HepG2 (cell line): Measurements from ENCODE around the gene RPEL1.

ENCODE experiments used
- CBX2 ChIP-seq, 2 experiments: fragments of 200-600 bp in 1 of 2; sonication (generic); formaldehyde crosslinking in 1 of 2; IDR thresholded peaks; 2 replicates each; pipeline versions ENCODE4 v1.7.0 to v1.8.1; 2018 to 2022; ENCODE audit warnings: low read depth in 2 of 2, low read length in 1 of 2, mild to moderate bottlenecking in 1 of 2, missing genetic modification reagents in 1 of 2
- NFYB ChIP-seq: sonication (generic); formaldehyde crosslinking; IDR thresholded peaks from 2 replicates; pipeline ENCODE4 v1.4.0; 2020; ENCODE audit warnings: missing genetic modification reagents
- NFYC ChIP-seq: IDR thresholded peaks from 2 replicates; pipeline ENCODE4 v1.6.1; 2016; ENCODE audit warnings: missing genetic modification reagents, missing compliant biosample characterization
- ZNF33B ChIP-seq: sonication (generic); formaldehyde crosslinking; IDR thresholded peaks from 2 replicates; pipeline ENCODE4 v1.5.1; 2020; ENCODE audit warnings: mild to moderate bottlenecking, missing genetic modification reagents
- TF ChIP-seq, protein P1 (sequence below): sonication (generic); formaldehyde crosslinking; IDR thresholded peaks from 2 replicates; pipeline ENCODE4 v1.4.0; 2020; ENCODE audit warnings: missing genetic modification reagents
- TF ChIP-seq, protein P2 (sequence below): sonication (generic); formaldehyde crosslinking; IDR thresholded peaks from 2 replicates; pipeline ENCODE4 v1.5.0; 2020; ENCODE audit warnings: mild to moderate bottlenecking, missing genetic modification reagents, moderate library complexity
- TF ChIP-seq, protein P3 (sequence below): sonication (generic); formaldehyde crosslinking; IDR thresholded peaks from 2 replicates; pipeline ENCODE4 v1.8.1; 2023; ENCODE audit warnings: mild to moderate bottlenecking, missing genetic modification reagents, borderline replicate concordance
- TF ChIP-seq, protein P4 (sequence below): sonication (generic); formaldehyde crosslinking; conservative IDR thresholded peaks from 2 replicates; pipeline ENCODE4 v1.4.0; 2020; ENCODE audit warnings: missing genetic modification reagents

DNA sequence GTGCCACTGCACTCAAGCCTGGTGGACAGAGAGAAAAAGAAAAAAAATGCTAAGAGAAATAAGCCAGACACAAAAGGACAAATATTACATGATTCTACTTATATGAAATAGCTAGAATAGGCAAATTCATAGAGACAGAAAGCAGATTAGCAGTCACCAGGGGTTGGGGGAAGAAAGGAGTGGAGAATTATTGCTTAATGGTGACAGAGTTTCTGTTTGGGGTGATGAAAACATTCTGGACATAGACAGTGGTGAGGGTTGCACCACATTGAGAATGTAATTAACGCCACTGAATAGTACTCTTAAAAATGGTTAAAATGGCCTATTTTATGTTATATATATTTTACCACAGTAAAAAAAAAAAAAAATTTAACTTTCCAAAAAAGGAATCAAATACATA is 46.2 kb upstream of the RPEL1 start:
- TF ChIP-seq NFYB (CRISPR knock-in tag) (no peak), NFYC (no peak), ZNF33B (CRISPR knock-in tag) (no peak), CBX2 (IDR thresholded peaks at IDR 0.05; ENCODE audit: low read depth, low read length) (no peak), CBX2 (CRISPR knock-in tag; IDR thresholded peaks at IDR 0.05; ENCODE audit: low read depth) (no peak)
- TF ChIP-seq, protein P1, sequence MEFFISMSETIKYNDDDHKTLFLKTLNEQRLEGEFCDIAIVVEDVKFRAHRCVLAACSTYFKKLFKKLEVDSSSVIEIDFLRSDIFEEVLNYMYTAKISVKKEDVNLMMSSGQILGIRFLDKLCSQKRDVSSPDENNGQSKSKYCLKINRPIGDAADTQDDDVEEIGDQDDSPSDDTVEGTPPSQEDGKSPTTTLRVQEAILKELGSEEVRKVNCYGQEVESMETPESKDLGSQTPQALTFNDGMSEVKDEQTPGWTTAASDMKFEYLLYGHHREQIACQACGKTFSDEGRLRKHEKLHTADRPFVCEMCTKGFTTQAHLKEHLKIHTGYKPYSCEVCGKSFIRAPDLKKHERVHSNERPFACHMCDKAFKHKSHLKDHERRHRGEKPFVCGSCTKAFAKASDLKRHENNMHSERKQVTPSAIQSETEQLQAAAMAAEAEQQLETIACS (CRISPR knock-in tag), result no peak
- TF ChIP-seq, protein P2, sequence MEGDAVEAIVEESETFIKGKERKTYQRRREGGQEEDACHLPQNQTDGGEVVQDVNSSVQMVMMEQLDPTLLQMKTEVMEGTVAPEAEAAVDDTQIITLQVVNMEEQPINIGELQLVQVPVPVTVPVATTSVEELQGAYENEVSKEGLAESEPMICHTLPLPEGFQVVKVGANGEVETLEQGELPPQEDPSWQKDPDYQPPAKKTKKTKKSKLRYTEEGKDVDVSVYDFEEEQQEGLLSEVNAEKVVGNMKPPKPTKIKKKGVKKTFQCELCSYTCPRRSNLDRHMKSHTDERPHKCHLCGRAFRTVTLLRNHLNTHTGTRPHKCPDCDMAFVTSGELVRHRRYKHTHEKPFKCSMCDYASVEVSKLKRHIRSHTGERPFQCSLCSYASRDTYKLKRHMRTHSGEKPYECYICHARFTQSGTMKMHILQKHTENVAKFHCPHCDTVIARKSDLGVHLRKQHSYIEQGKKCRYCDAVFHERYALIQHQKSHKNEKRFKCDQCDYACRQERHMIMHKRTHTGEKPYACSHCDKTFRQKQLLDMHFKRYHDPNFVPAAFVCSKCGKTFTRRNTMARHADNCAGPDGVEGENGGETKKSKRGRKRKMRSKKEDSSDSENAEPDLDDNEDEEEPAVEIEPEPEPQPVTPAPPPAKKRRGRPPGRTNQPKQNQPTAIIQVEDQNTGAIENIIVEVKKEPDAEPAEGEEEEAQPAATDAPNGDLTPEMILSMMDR, result no peak
- TF ChIP-seq, protein P3, sequence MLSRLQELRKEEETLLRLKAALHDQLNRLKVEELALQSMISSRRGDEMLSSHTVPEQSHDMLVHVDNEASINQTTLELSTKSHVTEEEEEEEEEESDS (CRISPR knock-in tag), result no peak
- TF ChIP-seq, protein P4, sequence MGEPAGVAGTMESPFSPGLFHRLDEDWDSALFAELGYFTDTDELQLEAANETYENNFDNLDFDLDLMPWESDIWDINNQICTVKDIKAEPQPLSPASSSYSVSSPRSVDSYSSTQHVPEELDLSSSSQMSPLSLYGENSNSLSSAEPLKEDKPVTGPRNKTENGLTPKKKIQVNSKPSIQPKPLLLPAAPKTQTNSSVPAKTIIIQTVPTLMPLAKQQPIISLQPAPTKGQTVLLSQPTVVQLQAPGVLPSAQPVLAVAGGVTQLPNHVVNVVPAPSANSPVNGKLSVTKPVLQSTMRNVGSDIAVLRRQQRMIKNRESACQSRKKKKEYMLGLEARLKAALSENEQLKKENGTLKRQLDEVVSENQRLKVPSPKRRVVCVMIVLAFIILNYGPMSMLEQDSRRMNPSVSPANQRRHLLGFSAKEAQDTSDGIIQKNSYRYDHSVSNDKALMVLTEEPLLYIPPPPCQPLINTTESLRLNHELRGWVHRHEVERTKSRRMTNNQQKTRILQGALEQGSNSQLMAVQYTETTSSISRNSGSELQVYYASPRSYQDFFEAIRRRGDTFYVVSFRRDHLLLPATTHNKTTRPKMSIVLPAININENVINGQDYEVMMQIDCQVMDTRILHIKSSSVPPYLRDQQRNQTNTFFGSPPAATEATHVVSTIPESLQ, result no peak
